Camera-type eye (tissue), 1 donor: ENCODE results near the gene DRD3. TPM values are rescaled to one million over a fixed set of nuclear protein-coding genes. Genes with fewer than 3 reads are reported as not detected.

Experiments used
- total RNA-seq: library from RNA; depleted of rRNA; stranded (reverse); fragments of >200 nt; gene quantifications from one replicate; pipeline ENCODE4 v1.2.3, GENCODE V29; 2014

DRD3 gene
- not detected for total RNA-seq

GRCh38 chr3:114178770-114179368 lies at the start of gene DRD3:
DRD3 (minus strand) TSS chr3:114179052; CDS start chr3:114171992, 7,060 bp downstream.

Other genes with a start within 250 kb of the DRD3 start
- 6.2 TPM for gene ZDHHC23, start 231.0 kb downstream of the DRD3 start, total RNA-seq
- 11.7 TPM for gene CCDC191, start 122.5 kb downstream of the DRD3 start, total RNA-seq
- 56.1 TPM for gene QTRT2, start 122.3 kb downstream of the DRD3 start, total RNA-seq
- not detected for gene ZNF80, start 58.5 kb upstream of the DRD3 start, total RNA-seq
- gene TIGIT, start 115.0 kb upstream of the DRD3 start, total RNA-seq = not detected